Left lung (tissue), 10 donors: ENCODE data around the gene SH3RF1. TPM values are rescaled to one million over a fixed set of nuclear protein-coding genes. Genes with fewer than 3 reads are reported as not detected.

Experiments used
- ATAC-seq: fragments of 200-7000 bp; cut with Tn5 transposase; one replicate; pipeline ENCODE4 v1.9.1; 2020; ENCODE audit warnings: moderate library complexity
- DNase-seq, 4 donors: peaks; one replicate each; pipeline ENCODE4 v3.0.0-alpha.2; 2013 to 2020
- H3K27ac ChIP-seq, 2 donors: fragments of 200-600 bp; sonication (generic) in 1 of 2; one replicate each; pipeline versions ENCODE4 v1.5.0 to v1.8.0; 2020 to 2021
- H3K27me3 ChIP-seq, 2 donors: fragments of 200-600 bp; sonication (generic) in 1 of 2; one replicate each; pipeline versions ENCODE4 v1.5.0 to v1.8.0; 2020 to 2021
- H3K36me3 ChIP-seq, 2 donors: fragments of 200-600 bp; sonication (generic) in 1 of 2; one replicate each; pipeline versions ENCODE4 v1.5.0 to v1.8.0; 2020 to 2021
- H3K4me1 ChIP-seq, 2 donors: fragments of 200-600 bp; one replicate each; pipeline ENCODE4 v1.8.0; 2021
- H3K4me3 ChIP-seq, 2 donors: fragments of 200-600 bp; sonication (generic) in 1 of 2; one replicate each; pipeline versions ENCODE4 v1.5.0 to v1.8.0; 2020 to 2021; ENCODE audit warnings: mild to moderate bottlenecking in 1 of 2
- H3K9me3 ChIP-seq, 2 donors: fragments of 200-600 bp; sonication (generic) in 1 of 2; one replicate each; pipeline versions ENCODE4 v1.5.0 to v1.8.0; 2020 to 2021
- CTCF ChIP-seq, 2 donors: fragments of 200-600 bp; sonication (generic) in 1 of 2; IDR thresholded peaks; one replicate each; pipeline versions ENCODE4 v1.5.0 to v1.8.0; 2021; ENCODE audit warnings: antibody characterized with exemption in 2 of 2
- intact Hi-C, 2 donors: fragments of 100-400 bp; cut with DNase I; formaldehyde crosslinking; loops; one replicate each; pipeline versions ENCODE4 v1.11.2 to v1.14.2; 2022
- polyA plus RNA-seq, 6 donors: library from polyadenylated mRNA; unstranded; fragments of 120-200 nt; gene quantifications; one replicate each; pipeline ENCODE4 v1.2.1, GENCODE V29; 2013; ENCODE audit not compliant: insufficient read length in 6 of 6
- total RNA-seq, 2 donors: library from RNA; stranded (reverse); fragmentation: NEBNext Ultra II Directional; extraction: Animal tissue kit (Norgen Biotek cat#: 25700); gene quantifications; one replicate each; pipeline ENCODE4 v1.2.1, GENCODE V29; 2021
- donor health status: DM: no; HTN: yes; CAD: no.
- donor health status: DM: no; HTN: no; CAD: no.

The SH3RF1 gene
- total and polyA plus RNA-seq, 8 donors, result 18.9 to 39.4 (median 20.8) TPM

GRCh38 chr4:169233691-169234090 lies 37.1 kb downstream of the SH3RF1 start:
- H3K36me3 ChIP-seq, result no peaks in the 10 kb centered on the region
- TF ChIP-seq CTCF (IDR thresholded peaks at IDR 0.05), result no peak

GRCh38 chr4:169231647-169232262 lies 39.0 kb downstream of the SH3RF1 start:
- H3K4me1 ChIP-seq, result peaks cover 4 to 15% of the 10 kb centered on the region in 2 donors
- H3K9me3 ChIP-seq, result no peaks in the 10 kb centered on the region
- ATAC-seq (peak; percentile 59), DNase-seq (no peak)
- H3K27ac ChIP-seq, result no peak overlapping the region
- H3K36me3 ChIP-seq, result no peaks in the 10 kb centered on the region
- no peak for TF ChIP-seq CTCF (IDR thresholded peaks at IDR 0.05)
- H3K4me3 ChIP-seq, result no peak overlapping the region
- H3K27me3 ChIP-seq, result no peaks in the 10 kb centered on the region
- intact Hi-C loops, result no loop called here

More at GRCh38 chr4:169233691-169234090, 37.1 kb downstream of the SH3RF1 start:
- no peaks in the 10 kb centered on the region for H3K27me3 ChIP-seq
- no peak overlapping the region for H3K4me3 ChIP-seq
- ATAC-seq (no peak), DNase-seq (no peak)
- H3K27ac ChIP-seq, result no peak overlapping the region
- H3K9me3 ChIP-seq, result no peaks in the 10 kb centered on the region
- intact Hi-C loops, result no loop called here
- peaks cover 17 to 35% of the 10 kb centered on the region in 2 donors for H3K4me1 ChIP-seq

GRCh38 chr4:169229571-169230028 lies 41.2 kb downstream of the SH3RF1 start:
- no peaks in the 10 kb centered on the region for H3K27me3 ChIP-seq
- H3K4me3 ChIP-seq, result no peak overlapping the region
- TF ChIP-seq CTCF (IDR thresholded peaks at IDR 0.05), result no peak
- no peak for DNase-seq
- peak overlapping the region; percentile 30 to 33 for H3K27ac ChIP-seq
- peak; percentile 88 for ATAC-seq
- intact Hi-C loops, result no loop called here
- H3K9me3 ChIP-seq, result no peaks in the 10 kb centered on the region
- H3K4me1 ChIP-seq, result peaks cover 12 to 29% of the 10 kb centered on the region in 2 donors
- no peaks in the 10 kb centered on the region for H3K36me3 ChIP-seq

GRCh38 chr4:169228076-169228475 lies 42.7 kb downstream of the SH3RF1 start:
- intact Hi-C loops, result no loop called here
- Histone ChIP-seq H3K4me3 (no peak overlapping the region), H3K36me3 (no peaks in the 10 kb centered on the region), H3K9me3 (no peaks in the 10 kb centered on the region), H3K4me1 (peaks cover 12 to 42% of the 10 kb centered on the region in 2 donors), H3K27ac (peak overlapping the region in 1 of 2 donors; percentile 30), H3K27me3 (no peaks in the 10 kb centered on the region)
- no peak for DNase-seq
- TF ChIP-seq CTCF (IDR thresholded peaks at IDR 0.05), result no peak
- ATAC-seq, result no peak

GRCh38 chr4:169226565-169226964 lies 44.2 kb downstream of the SH3RF1 start:
- TF ChIP-seq CTCF (IDR thresholded peaks at IDR 0.05), result no peak
- H3K27me3 ChIP-seq, result no peaks in the 10 kb centered on the region
- no peak for DNase-seq
- H3K36me3 ChIP-seq, result no peaks in the 10 kb centered on the region
- no peak overlapping the region for H3K4me3 ChIP-seq
- ATAC-seq, result no peak
- H3K4me1 ChIP-seq, result peaks cover 12 to 42% of the 10 kb centered on the region in 2 donors
- intact Hi-C loops, result no loop called here
- H3K9me3 ChIP-seq, result no peaks in the 10 kb centered on the region
- H3K27ac ChIP-seq, result no peak overlapping the region
